ENCODE measurements around the gene RNF214.
"Not testable (repeated sequence)": the region's sequence is repeated elsewhere in the genome, so short reads cannot be mapped to it uniquely, and the experiment has no call there.

RNF214 gene

GRCh38 chr11:117232092-117232878, at the start of gene RNF214:
RNF214 (plus strand) TSS chr11:117232671; CDS start chr11:117234273, 1,602 bp downstream.
- DNase-seq = peak; percentile 89

- DNase-seq = not testable (repeated sequence)
Measured at GRCh38 chr11:117183178-117183577, 49.3 kb upstream of the RNF214 start.

GRCh38 chr11:117183724-117184349, 48.6 kb upstream of the RNF214 start:
- DNase-seq = no peak

GRCh38 chr11:117185736-117186430, 46.6 kb upstream of the RNF214 start:
- DNase-seq = peak; percentile 69

GRCh38 chr11:117186431-117186761, 46.1 kb upstream of the RNF214 start:
- DNase-seq = no peak

GRCh38 chr11:117187007-117187406, 45.5 kb upstream of the RNF214 start:
- no peak for DNase-seq

- DNase-seq = no peak
Measured at GRCh38 chr11:117187428-117187798, 45.1 kb upstream of the RNF214 start.

GRCh38 chr11:117187799-117188481, 44.5 kb upstream of the RNF214 start:
- DNase-seq = no peak

GRCh38 chr11:117188620-117189081, 43.8 kb upstream of the RNF214 start:
- DNase-seq = peak; percentile 48

GRCh38 chr11:117189191-117189940, 43.1 kb upstream of the RNF214 start:
- peak; percentile 95 for DNase-seq

GRCh38 chr11:117189941-117190544, 42.4 kb upstream of the RNF214 start:
- no peak for DNase-seq

GRCh38 chr11:117191680-117192400, 40.6 kb upstream of the RNF214 start:
- DNase-seq = no peak

GRCh38 chr11:117192401-117192875, 40.0 kb upstream of the RNF214 start:
- DNase-seq = no peak

GRCh38 chr11:117193130-117194020, 39.1 kb upstream of the RNF214 start:
- DNase-seq = no peak

- no peak for DNase-seq
Measured at GRCh38 chr11:117194267-117194666, 38.2 kb upstream of the RNF214 start.

- no peak for DNase-seq
Measured at GRCh38 chr11:117195258-117195657, 37.2 kb upstream of the RNF214 start.

GRCh38 chr11:117195761-117196160, 36.7 kb upstream of the RNF214 start:
- no peak for DNase-seq

- no peak for DNase-seq
Measured at GRCh38 chr11:117197006-117197405, 35.5 kb upstream of the RNF214 start.

GRCh38 chr11:117197516-117198456, 34.7 kb upstream of the RNF214 start:
- no peak for DNase-seq

Measured in suppressor macrophage treated with lipopolysaccharide for 4 hours (primary cell).